ENCODE results near the gene EXOC6B.

Gene EXOC6B

GRCh38 chr2:72326759-72327158, 499.1 kb downstream of the EXOC6B start:
- no peak for TF ChIP-seq MAX (IDR thresholded peaks at IDR 0.05)
- no peak for TF ChIP-seq EGR1 (IDR thresholded peaks at IDR 0.05)
- no peak for TF ChIP-seq ZBTB7A (IDR thresholded peaks at IDR 0.05; ENCODE audit: low read depth)
- TF ChIP-seq YY1 (IDR thresholded peaks at IDR 0.05; ENCODE audit: low read depth), result no peak
- TF ChIP-seq, protein P1, sequence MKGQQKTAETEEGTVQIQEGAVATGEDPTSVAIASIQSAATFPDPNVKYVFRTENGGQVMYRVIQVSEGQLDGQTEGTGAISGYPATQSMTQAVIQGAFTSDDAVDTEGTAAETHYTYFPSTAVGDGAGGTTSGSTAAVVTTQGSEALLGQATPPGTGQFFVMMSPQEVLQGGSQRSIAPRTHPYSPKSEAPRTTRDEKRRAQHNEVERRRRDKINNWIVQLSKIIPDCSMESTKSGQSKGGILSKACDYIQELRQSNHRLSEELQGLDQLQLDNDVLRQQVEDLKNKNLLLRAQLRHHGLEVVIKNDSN (IDR thresholded peaks at IDR 0.05), result no peak
- no peak for TF ChIP-seq TCF12 (IDR thresholded peaks at IDR 0.05; ENCODE audit: low read depth)
- no peak for TF ChIP-seq RAD21 (IDR thresholded peaks at IDR 0.05; ENCODE audit: low read depth)
- TF ChIP-seq TEAD4 (IDR thresholded peaks at IDR 0.05), result no peak
- TF ChIP-seq FOXM1 (IDR thresholded peaks at IDR 0.05; ENCODE audit: borderline replicate concordance, low read depth), result no peak
- TF ChIP-seq TAF1 (IDR thresholded peaks at IDR 0.05; ENCODE audit: low read depth), result no peak
- TF ChIP-seq NFIC (IDR thresholded peaks at IDR 0.05), result no peak
- no peak for TF ChIP-seq CEBPB (IDR thresholded peaks at IDR 0.05)
- TF ChIP-seq CREB1 (IDR thresholded peaks at IDR 0.05; ENCODE audit: low read depth), result no peak
- TF ChIP-seq EP300 (IDR thresholded peaks at IDR 0.05; ENCODE audit: borderline replicate concordance), result no peak
- no peak for TF ChIP-seq REST (IDR thresholded peaks at IDR 0.05; ENCODE audit: low read depth)

- TF ChIP-seq TEAD4 (IDR thresholded peaks at IDR 0.05) (no peak), RAD21 (IDR thresholded peaks at IDR 0.05; ENCODE audit: low read depth) (peak; percentile 55)
Observed at GRCh38 chr2:72325592-72326422, 500.0 kb downstream of the EXOC6B start.

- TF ChIP-seq YY1 (IDR thresholded peaks at IDR 0.05; ENCODE audit: low read depth), result no peak
- no peak for TF ChIP-seq CREB1 (IDR thresholded peaks at IDR 0.05; ENCODE audit: low read depth)
- TF ChIP-seq NFIC (IDR thresholded peaks at IDR 0.05), result no peak
- TF ChIP-seq, protein P1 (IDR thresholded peaks at IDR 0.05), result no peak
- TF ChIP-seq TCF12 (IDR thresholded peaks at IDR 0.05; ENCODE audit: low read depth), result no peak
- TF ChIP-seq RAD21 (IDR thresholded peaks at IDR 0.05; ENCODE audit: low read depth), result no peak
- no peak for TF ChIP-seq EGR1 (IDR thresholded peaks at IDR 0.05)
- TF ChIP-seq MAX (IDR thresholded peaks at IDR 0.05), result no peak
- no peak for TF ChIP-seq TEAD4 (IDR thresholded peaks at IDR 0.05)
- TF ChIP-seq FOXM1 (IDR thresholded peaks at IDR 0.05; ENCODE audit: borderline replicate concordance, low read depth), result no peak
- TF ChIP-seq TAF1 (IDR thresholded peaks at IDR 0.05; ENCODE audit: low read depth), result no peak
- TF ChIP-seq EP300 (IDR thresholded peaks at IDR 0.05; ENCODE audit: borderline replicate concordance), result no peak
- no peak for TF ChIP-seq ZBTB7A (IDR thresholded peaks at IDR 0.05; ENCODE audit: low read depth)
- TF ChIP-seq REST (IDR thresholded peaks at IDR 0.05; ENCODE audit: low read depth), result no peak
Observed at GRCh38 chr2:72316774-72317173, 509.1 kb downstream of the EXOC6B start.

GRCh38 chr2:72300147-72300684, 525.6 kb downstream of the EXOC6B start:
- TF ChIP-seq RAD21 (IDR thresholded peaks at IDR 0.05; ENCODE audit: low read depth), result no peak
- TF ChIP-seq EGR1 (IDR thresholded peaks at IDR 0.05), result no peak

DNA sequence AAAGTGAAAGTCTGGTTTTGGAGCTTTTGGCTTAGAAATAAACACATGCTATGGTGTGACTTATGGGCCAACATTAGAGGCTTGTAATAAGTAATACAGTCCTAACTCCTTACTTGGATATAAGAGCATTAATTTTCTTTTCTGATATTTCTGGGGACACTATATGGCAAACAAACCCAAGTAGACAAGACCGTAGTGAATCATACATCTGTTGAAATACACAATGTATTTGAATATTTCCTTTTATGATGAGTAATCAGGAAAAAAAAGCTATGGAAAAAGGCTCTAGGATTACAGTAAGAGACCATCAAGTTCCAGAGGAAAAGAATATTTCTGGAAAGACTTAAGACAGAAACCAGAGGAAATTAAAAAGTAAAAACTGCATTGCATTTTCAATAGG, 532.2 kb downstream of the EXOC6B start:
- TF ChIP-seq MAX (IDR thresholded peaks at IDR 0.05) (no peak), RAD21 (IDR thresholded peaks at IDR 0.05; ENCODE audit: low read depth) (no peak), ZBTB7A (IDR thresholded peaks at IDR 0.05; ENCODE audit: low read depth) (no peak), FOXM1 (IDR thresholded peaks at IDR 0.05; ENCODE audit: borderline replicate concordance, low read depth) (no peak), CEBPB (IDR thresholded peaks at IDR 0.05) (no peak), EP300 (IDR thresholded peaks at IDR 0.05; ENCODE audit: borderline replicate concordance) (no peak), TAF1 (IDR thresholded peaks at IDR 0.05; ENCODE audit: low read depth) (no peak), TCF12 (IDR thresholded peaks at IDR 0.05; ENCODE audit: low read depth) (no peak), YY1 (IDR thresholded peaks at IDR 0.05; ENCODE audit: low read depth) (no peak), EGR1 (IDR thresholded peaks at IDR 0.05) (no peak), NFIC (IDR thresholded peaks at IDR 0.05) (no peak), TEAD4 (IDR thresholded peaks at IDR 0.05) (no peak), CREB1 (IDR thresholded peaks at IDR 0.05; ENCODE audit: low read depth) (no peak), REST (IDR thresholded peaks at IDR 0.05; ENCODE audit: low read depth) (no peak)
- TF ChIP-seq, protein P1 (IDR thresholded peaks at IDR 0.05), result no peak
